Stomach (tissue), 9 donors: ENCODE measurements around the gene WIPI1. TPM values are rescaled to one million over a fixed set of nuclear protein-coding genes. Genes with fewer than 3 reads are reported as not detected.

Experiments
- DNase-seq, 2 donors: peaks; one replicate each; pipeline versions ENCODE4 v3.0.0 to v3.0.0-alpha.2; 2013 to 2019
- H3K27ac ChIP-seq, 5 donors: fragments of 200-600 bp in 4 of 5; sonication (generic) in 4 of 5; one replicate each; pipeline ENCODE4 v1.5.1; 2013 to 2019; ENCODE audit warnings: mild to moderate bottlenecking in 1 of 5, moderate library complexity in 1 of 5
- H3K27me3 ChIP-seq, 3 donors: fragments of 200-600 bp; sonication (generic); one replicate each; pipeline ENCODE4 v1.5.1; 2017 to 2019; ENCODE audit warnings: mixed run types in 1 of 3
- H3K36me3 ChIP-seq, 4 donors: fragments of 200-600 bp; sonication (generic); 1 replicate in 3 of 4; 2 replicates in 1 of 4; pipeline ENCODE4 v1.5.1; 2016 to 2019
- H3K4me1 ChIP-seq, 4 donors: fragments of 200-600 bp; sonication (generic); one replicate each; pipeline ENCODE4 v1.5.1; 2016 to 2019
- H3K4me3 ChIP-seq, 4 donors: fragments of 200-600 bp; sonication (generic) in 3 of 4; one replicate each; pipeline ENCODE4 v1.5.1; 2016 to 2019; ENCODE audit warnings: mild to moderate bottlenecking in 1 of 4
- H3K9me3 ChIP-seq, 4 donors: fragments of 200-600 bp; sonication (generic); one replicate each; pipeline ENCODE4 v1.5.1; 2016 to 2019
- CTCF ChIP-seq, 7 experiments: fragments of 450-650 bp in 4 of 7; fragments of 200-600 bp in 3 of 7; sonication (generic) in 3 of 7; IDR thresholded peaks; one replicate each; pipeline ENCODE4 v1.5.1; 2016 to 2019; ENCODE audit warnings: antibody characterized with exemption in 7 of 7, control low read depth in 2 of 7, mild to moderate bottlenecking in 1 of 7
- EP300 ChIP-seq: sonication (generic); formaldehyde crosslinking; IDR thresholded peaks from one replicate; pipeline ENCODE4 v1.6.1; 2017; ENCODE audit warnings: antibody characterized with exemption
- POLR2A ChIP-seq, 4 donors: fragments of 450-650 bp; IDR thresholded peaks; one replicate each; pipeline ENCODE4 v1.6.1; 2016; ENCODE audit warnings: antibody characterized with exemption in 4 of 4, control low read depth in 2 of 4, mild to moderate bottlenecking in 1 of 4, moderate library complexity in 1 of 4
- POLR2AphosphoS5 ChIP-seq, 3 donors: sonication (generic); formaldehyde crosslinking; IDR thresholded peaks; one replicate each; pipeline ENCODE4 v1.6.1; 2016; ENCODE audit warnings: antibody characterized with exemption in 3 of 3
- WGBS, 5 donors: extraction: QIAGEN DNeasy Blood & Tissue Kit in 3 of 5; methylation state at CpG; one replicate each; pipeline versions ENCODE4 v1.1.5 to v1.1.7; 2013 to 2018; 5-methylcytosine and 5-hydroxymethylcytosine counted together
- intact Hi-C: fragments of 100-400 bp; cut with DNase I; formaldehyde crosslinking; loops from one replicate; pipeline ENCODE4 v1.15.1; 2023; ENCODE audit warnings: low total_unique reads
- polyA plus RNA-seq, 3 donors: library from polyadenylated mRNA; stranded (reverse); fragments of 200-250 nt; gene quantifications; one replicate each; pipeline ENCODE4 v1.2.3, GENCODE V29; 2013
- total RNA-seq, 5 donors: library from RNA; depleted of rRNA; stranded (reverse); fragments of >200 nt; gene quantifications; one replicate each; pipeline versions ENCODE4 v1.1.0 to v1.2.3, GENCODE V29; 2014 to 2016
- donor health status: healthy with polysubstance abuse.
- donor health status: Bipolar disorder and iron deficiency.
- donor health status: healthy.

The WIPI1 gene
- total and polyA plus RNA-seq, 8 donors, result 8.2 to 99.1 (median 43.2) TPM

- H3K4me1 ChIP-seq, result peaks cover 20 to 46% (median 30%) of the 10 kb centered on the region in 4 donors
- no peak for DNase-seq
- no peaks in the 10 kb centered on the region for H3K27me3 ChIP-seq
- no peak overlapping the region for H3K27ac ChIP-seq
- intact Hi-C loops, result no loop called here
- TF ChIP-seq CTCF (IDR thresholded peaks at IDR 0.05), result no peak
- no peak for TF ChIP-seq POLR2A (IDR thresholded peaks at IDR 0.05)
- TF ChIP-seq POLR2AphosphoS5 (IDR thresholded peaks at IDR 0.05), result no peak
- no peaks in the 10 kb centered on the region for H3K9me3 ChIP-seq
- H3K36me3 ChIP-seq, result peaks cover 31 to 62% (median 60%) of the 10 kb centered on the region in 4 donors
- WGBS, 5 donors, result 57 to 68% (median 62%) methylated on average over 5 of the region's 5 CpGs
- no peak overlapping the region for H3K4me3 ChIP-seq
Observed at GRCh38 chr17:68451670-68452354, 5.5 kb downstream of the WIPI1 start.

DNA sequence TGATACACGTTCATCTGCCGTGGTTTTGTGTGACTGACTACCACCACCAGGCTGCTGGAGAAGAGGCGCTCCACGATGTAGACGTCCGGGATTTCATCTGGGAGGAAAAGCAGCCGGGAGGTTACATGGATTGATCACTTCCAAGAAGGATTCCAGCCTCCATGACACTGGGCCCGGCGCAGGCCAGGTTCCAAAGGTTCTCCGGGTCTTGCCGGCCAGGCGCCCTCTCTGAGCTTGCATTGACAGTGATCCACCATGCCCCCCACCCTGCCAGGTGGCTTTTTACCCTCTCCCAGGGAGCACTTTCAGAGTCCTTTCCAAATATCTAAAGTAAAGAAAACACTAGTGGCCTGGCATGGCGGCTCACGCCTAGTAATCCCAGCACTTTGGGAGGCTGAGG, 6.5 kb downstream of the WIPI1 start:
- 90 to 96% (median 92%) methylated on average over 12 to 14 of the region's 14 CpGs for WGBS, 5 donors
- Histone ChIP-seq H3K4me1 (peaks cover 12 to 36% (median 21%) of the 10 kb centered on the region in 4 donors), H3K9me3 (no peaks in the 10 kb centered on the region), H3K27ac (no peak overlapping the region), H3K4me3 (no peak overlapping the region), H3K36me3 (peaks cover 36 to 72% (median 71%) of the 10 kb centered on the region in 4 donors), H3K27me3 (no peaks in the 10 kb centered on the region)
- intact Hi-C loops, result no loop called here
- TF ChIP-seq POLR2AphosphoS5 (IDR thresholded peaks at IDR 0.05) (no peak), POLR2A (IDR thresholded peaks at IDR 0.05) (no peak), EP300 (no peak), CTCF (IDR thresholded peaks at IDR 0.05) (no peak)
- DNase-seq, result no peak

GRCh38 chr17:68450391-68450790, 6.9 kb downstream of the WIPI1 start:
- intact Hi-C loops, result no loop called here
- H3K27ac ChIP-seq, result no peak overlapping the region
- 64 to 78% (median 69%) methylated on average over 8 of the region's 8 CpGs for WGBS, 5 donors
- DNase-seq, result no peak
- H3K36me3 ChIP-seq, result peaks cover 36 to 76% (median 75%) of the 10 kb centered on the region in 4 donors
- peaks cover 8 to 32% (median 17%) of the 10 kb centered on the region in 4 donors for H3K4me1 ChIP-seq
- no peak for TF ChIP-seq POLR2A (IDR thresholded peaks at IDR 0.05)
- H3K4me3 ChIP-seq, result no peak overlapping the region
- H3K27me3 ChIP-seq, result no peaks in the 10 kb centered on the region
- H3K9me3 ChIP-seq, result no peaks in the 10 kb centered on the region

DNA sequence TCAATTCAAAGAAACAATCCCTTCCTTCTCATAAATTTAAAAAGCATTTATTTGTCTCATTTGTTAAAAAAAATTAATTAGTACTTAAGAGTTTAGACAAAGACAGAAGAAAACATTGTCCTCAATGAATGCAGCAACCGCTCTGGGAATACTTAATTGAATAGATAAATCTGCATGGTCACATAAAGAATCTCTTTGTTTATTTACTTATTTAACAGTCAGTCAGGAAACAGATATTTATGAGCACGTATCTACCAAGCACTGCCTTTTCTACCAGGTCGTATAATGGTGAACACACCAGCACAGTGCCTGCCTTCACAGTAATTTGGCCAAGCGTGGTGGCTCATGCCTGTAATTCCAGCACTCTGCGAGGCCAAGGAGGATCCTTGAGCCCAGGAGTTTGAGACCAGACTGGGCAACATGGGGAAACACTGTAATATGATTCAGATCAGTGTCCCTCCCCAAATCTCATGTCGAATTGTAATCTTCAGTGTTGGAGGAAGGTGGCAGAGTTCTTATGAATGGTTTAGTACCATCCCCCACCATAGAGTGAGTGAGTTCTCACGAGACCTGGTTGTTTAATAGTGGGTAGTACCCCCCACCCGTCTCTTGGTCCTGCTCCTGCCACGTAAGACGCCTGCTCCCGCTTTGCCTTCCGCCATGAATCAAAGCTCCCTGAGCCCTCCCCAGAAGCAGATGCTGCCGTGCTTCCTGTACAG, 8.1 kb downstream of the WIPI1 start:
- TF ChIP-seq POLR2A (IDR thresholded peaks at IDR 0.05) (no peak), POLR2AphosphoS5 (IDR thresholded peaks at IDR 0.05) (no peak), EP300 (no peak), CTCF (IDR thresholded peaks at IDR 0.05) (no peak)
- H3K27me3 ChIP-seq, result no peaks in the 10 kb centered on the region
- WGBS, 5 donors, result 89 to 95% (median 93%) methylated on average over 13 of the region's 13 CpGs
- H3K4me3 ChIP-seq, result no peak overlapping the region
- no peak for DNase-seq
- intact Hi-C loops, result no loop called here
- no peak overlapping the region for H3K27ac ChIP-seq
- H3K9me3 ChIP-seq, result no peaks in the 10 kb centered on the region
- peaks cover 0 to 20% (median 7%) of the 10 kb centered on the region in 4 donors for H3K4me1 ChIP-seq
- H3K36me3 ChIP-seq, result peaks cover 40 to 86% (median 82%) of the 10 kb centered on the region in 4 donors
